SK-N-SH (cell line): ENCODE measurements around the gene DND1. TPM values are rescaled to one million over a fixed set of nuclear protein-coding genes. Genes with fewer than 3 reads are reported as not detected.

ENCODE experiments used
- CTCF ChIA-PET: fragments of 300-600, 350-600 bp; formaldehyde crosslinking; extraction: SDS; loops from one replicate; lab custom pipeline; 2021; lab: Yijun Ruan, JAX
- POLR2A ChIA-PET: fragments of 350-600 bp; sonication (Branson Sonifier 250); formaldehyde crosslinking; extraction: SDS; loops from one replicate; lab custom pipeline; 2020; ENCODE audit warnings: antibody characterized with exemption, inconsistent platforms; lab: Yijun Ruan, JAX
- DNase-seq: peaks from one replicate; pipeline ENCODE4 v3.0.0; 2012
- H2AFZ ChIP-seq: fragments of 200-600 bp; sonication (generic); 2 replicates; pipeline ENCODE4 v1.8.1; 2016; ENCODE audit warnings: antibody characterized with exemption, mild to moderate bottlenecking, low read depth
- H3F3A ChIP-seq: fragments of 200-600 bp; sonication (generic); replicated peaks from 2 replicates; pipeline ENCODE3; 2016; ENCODE audit warnings: antibody characterized with exemption, mild to moderate bottlenecking; ENCODE audit not compliant: insufficient read depth
- H3K27ac ChIP-seq, 2 experiments: fragments of 200-500 bp in 1 of 2; fragments of 200-600 bp in 1 of 2; sonication (Bioruptor generic) in 1 of 2; sonication (generic), shearing (Covaris generic) in 1 of 2; 2 replicates each; pipeline versions ENCODE4 v1.5.1 to v1.6.1; 2014 to 2016; ENCODE audit warnings: low read depth in 2 of 2, inconsistent platforms in 1 of 2, low read length in 1 of 2, mild to moderate bottlenecking in 1 of 2, mixed read lengths in 1 of 2
- H3K27me3 ChIP-seq: fragments of 200-600 bp; sonication (generic), shearing (Covaris generic); 2 replicates; pipeline ENCODE4 v1.6.1; 2016; ENCODE audit warnings: mixed run types; ENCODE audit not compliant: insufficient read depth
- H3K36me3 ChIP-seq, 2 experiments: fragments of 200-500 bp in 1 of 2; fragments of 200-600 bp in 1 of 2; sonication (Bioruptor generic) in 1 of 2; sonication (generic) in 1 of 2; replicated peaks in 1 of 2; 2 replicates each; pipeline versions ENCODE3 to v1.5.1; 2014 to 2016; ENCODE audit warnings: low read length in 1 of 2, mild to moderate bottlenecking in 1 of 2; ENCODE audit not compliant: insufficient read depth in 2 of 2, control insufficient read depth in 1 of 2
- H3K4me1 ChIP-seq, 2 experiments: fragments of 200-500 bp in 1 of 2; fragments of 200-600 bp in 1 of 2; sonication (Bioruptor generic) in 1 of 2; sonication (generic), shearing (Covaris generic) in 1 of 2; 2 replicates each; pipeline versions ENCODE4 v1.5.1 to v1.6.1; 2014 to 2016; ENCODE audit warnings: low read depth in 1 of 2, low read length in 1 of 2, mixed run types in 1 of 2; ENCODE audit not compliant: insufficient read depth in 2 of 2, control insufficient read depth in 1 of 2
- H3K4me2 ChIP-seq: fragments of 200-600 bp; sonication (generic), shearing (Covaris generic); 2 replicates; pipeline ENCODE4 v1.6.1; 2017; ENCODE audit warnings: mixed run types
- H3K4me3 ChIP-seq, 2 experiments: fragments of 200-500 bp in 1 of 2; fragments of 200-600 bp in 1 of 2; sonication (Bioruptor generic) in 1 of 2; sonication (generic), shearing (Covaris generic) in 1 of 2; 2 replicates each; pipeline versions ENCODE4 v1.5.1 to v1.8.1; 2014 to 2016; ENCODE audit warnings: low read depth in 2 of 2, inconsistent platforms in 1 of 2, low read length in 1 of 2, mild to moderate bottlenecking in 1 of 2, mixed read lengths in 1 of 2, moderate library complexity in 1 of 2
- H3K79me2 ChIP-seq: fragments of 200-600 bp; sonication (generic); 2 replicates; pipeline ENCODE4 v1.8.1; 2017; ENCODE audit warnings: mild to moderate bottlenecking; ENCODE audit not compliant: insufficient read depth
- H3K9ac ChIP-seq: fragments of 200-600 bp; sonication (generic); 2 replicates; pipeline ENCODE4 v1.6.1; 2017; ENCODE audit warnings: mixed run types
- H3K9me2 ChIP-seq: fragments of 200-600 bp; sonication (generic); 2 replicates; pipeline ENCODE4 v1.6.1; 2017; ENCODE audit warnings: mixed run types
- H3K9me3 ChIP-seq: fragments of 200-600 bp; sonication (generic); 2 replicates; pipeline ENCODE4 v1.6.1; 2017; ENCODE audit warnings: mixed run types, mild to moderate bottlenecking, moderate library complexity
- H4K20me1 ChIP-seq: fragments of 200-600 bp; sonication (generic); 2 replicates; pipeline ENCODE4 v1.6.1; 2017; ENCODE audit warnings: mild to moderate bottlenecking, mixed run types; ENCODE audit not compliant: insufficient read depth
- CHD2 ChIP-seq: fragments of 150-350 bp; IDR thresholded peaks from 2 replicates; pipeline ENCODE4 v1.6.1; 2018; ENCODE audit warnings: low read length; ENCODE audit not compliant: partially characterized antibody
- EP300 ChIP-seq, 2 experiments: IDR thresholded peaks; 2 replicates each; pipeline versions ENCODE4 v1.4.0 to v1.6.1; 2012; ENCODE audit warnings: borderline replicate concordance in 1 of 2, low read depth in 1 of 2, low read length in 1 of 2
- EZH2phosphoT487 ChIP-seq: fragments of 200-600 bp; sonication (generic); IDR thresholded peaks from 2 replicates; pipeline ENCODE4 v1.6.1; 2017; ENCODE audit warnings: low read depth, mixed run types, mild to moderate bottlenecking, antibody characterized with exemption, moderate library complexity, borderline replicate concordance
- FOXJ3 ChIP-seq: sonication (generic); formaldehyde crosslinking; IDR thresholded peaks from 2 replicates; pipeline ENCODE4 v1.5.1; 2020; ENCODE audit warnings: mild to moderate bottlenecking, missing genetic modification reagents
- FOXM1 ChIP-seq: IDR thresholded peaks from 2 replicates; pipeline ENCODE4 v1.4.0; 2012; ENCODE audit warnings: low read depth, mild to moderate bottlenecking
- GATA2 ChIP-seq: sonication (generic); formaldehyde crosslinking; IDR thresholded peaks from 2 replicates; pipeline ENCODE4 v1.5.0; 2020; ENCODE audit warnings: mild to moderate bottlenecking, missing genetic modification reagents
- IRF3 ChIP-seq: fragments of 150-350 bp; IDR thresholded peaks from 2 replicates; pipeline ENCODE4 v1.6.1; 2016; ENCODE audit warnings: mild to moderate bottlenecking, low read depth, low read length
- MEF2A ChIP-seq: IDR thresholded peaks from 2 replicates; pipeline ENCODE4 v1.4.0; 2012; ENCODE audit warnings: low read depth, borderline replicate concordance
- MXI1 ChIP-seq: IDR thresholded peaks from 2 replicates; pipeline ENCODE4 v1.6.1; 2012; ENCODE audit warnings: mild to moderate bottlenecking, low read depth, low read length, improper control_type of control experiment
- NFIC ChIP-seq: IDR thresholded peaks from 2 replicates; pipeline ENCODE4 v1.4.0; 2012; ENCODE audit warnings: borderline replicate concordance
- POLR2AphosphoS5 ChIP-seq: IDR thresholded peaks from 2 replicates; pipeline ENCODE4 v1.6.1; 2012; ENCODE audit warnings: low read depth, low read length
- RAD21 ChIP-seq: IDR thresholded peaks from 2 replicates; pipeline ENCODE4 v1.6.1; 2012; ENCODE audit warnings: mild to moderate bottlenecking, low read length
- RFX5 ChIP-seq: IDR thresholded peaks from 2 replicates; pipeline ENCODE4 v1.6.1; 2012; ENCODE audit warnings: mild to moderate bottlenecking, improper control_type of control experiment, low read length
- RXRA ChIP-seq: IDR thresholded peaks from 2 replicates; pipeline ENCODE4 v1.4.0; 2012; ENCODE audit warnings: low read depth, mild to moderate bottlenecking, borderline replicate concordance
- SIN3A ChIP-seq: IDR thresholded peaks from 2 replicates; pipeline ENCODE4 v1.6.1; 2012; ENCODE audit warnings: low read depth, mild to moderate bottlenecking, low read length, moderate library complexity, borderline replicate concordance
- SMC3 ChIP-seq: IDR thresholded peaks from 2 replicates; pipeline ENCODE4 v1.6.1; 2012; ENCODE audit warnings: low read depth, low read length, improper control_type of control experiment
- TAF1 ChIP-seq: IDR thresholded peaks from 2 replicates; pipeline ENCODE4 v1.6.1; 2012; ENCODE audit warnings: low read depth, mild to moderate bottlenecking, low read length, moderate library complexity, borderline replicate concordance
- TCF12 ChIP-seq: IDR thresholded peaks from 2 replicates; pipeline ENCODE4 v1.4.0; 2012
- TEAD4 ChIP-seq: IDR thresholded peaks from 2 replicates; pipeline ENCODE4 v1.4.0; 2012; ENCODE audit warnings: mild to moderate bottlenecking, borderline replicate concordance; ENCODE audit not compliant: insufficient read depth
- USF1 ChIP-seq: IDR thresholded peaks from 2 replicates; pipeline ENCODE4 v1.4.0; 2012; ENCODE audit warnings: low read depth, borderline replicate concordance
- USF2 ChIP-seq: fragments of 150-350 bp; IDR thresholded peaks from 2 replicates; pipeline ENCODE4 v1.6.1; 2017; ENCODE audit warnings: antibody characterized with exemption, low read length, low read depth, borderline replicate concordance
- WGBS: methylation state at CpG from one replicate; pipeline ENCODE4 v1.1.6; 2017; ENCODE audit warnings: low lambda C conversion rate; 5-methylcytosine and 5-hydroxymethylcytosine counted together
- polyA plus RNA-seq, 3 experiments: library from polyadenylated mRNA; depleted of rRNA; stranded (reverse); fragments of >200 nt; gene quantifications; 2 replicates each; pipeline ENCODE4 v1.2.3, GENCODE V29; 2012

DND1 gene
- polyA plus RNA-seq, 1 of the 3 experiments (the other 2 are of a cell fraction), result 1.2 TPM

GRCh38 chr5:140634103-140634502, 39.3 kb downstream of the DND1 start:
- H3K9ac ChIP-seq, result no peak overlapping the region
- no peak overlapping the region for H3K4me2 ChIP-seq
- 68% methylated on average over 3 of the region's 3 CpGs for WGBS
- no peak for DNase-seq
- no peak overlapping the region for H3K27ac ChIP-seq
- ChIA-PET POLR2A (no interaction called here), CTCF (interaction anchor here (0.6 to 1.7 kb wide), 3 partner anchors 45 to 278 kb away, joined by 3 to 6 read pairs (median 3); no protein-coding TSS in a partner anchor)
- no peaks in the 10 kb centered on the region for H3K36me3 ChIP-seq
- H3K9me2 ChIP-seq, result no peaks in the 10 kb centered on the region
- no peaks in the 10 kb centered on the region for H3F3A ChIP-seq
- H3K9me3 ChIP-seq, result no peaks in the 10 kb centered on the region
- H3K79me2 ChIP-seq, result no peaks in the 10 kb centered on the region
- TF ChIP-seq MEF2A (no peak), RXRA (no peak), EP300 (IDR thresholded peaks at IDR 0.05; ENCODE audit: borderline replicate concordance in 1 of 2, low read depth in 1 of 2, low read length in 1 of 2) (no peak), RAD21 (no peak), USF2 (no peak), GATA2 (no peak), MXI1 (no peak), SIN3A (no peak), IRF3 (no peak), RFX5 (no peak), USF1 (no peak), POLR2AphosphoS5 (no peak), TAF1 (no peak), FOXJ3 (no peak), EZH2phosphoT487 (no peak)
- no peak overlapping the region for H2AFZ ChIP-seq
- no peaks in the 10 kb centered on the region for H3K27me3 ChIP-seq
- H3K4me3 ChIP-seq, result no peak overlapping the region
- H4K20me1 ChIP-seq, result no peaks in the 10 kb centered on the region
- H3K4me1 ChIP-seq, result peaks cover 0 to 3% of the 10 kb centered on the region in 2 experiments; a peak in 1 of 4 replicates

GRCh38 chr5:140633501-140633900, 39.9 kb downstream of the DND1 start:
- 88% methylated on average over 2 of the region's 2 CpGs for WGBS
- Histone ChIP-seq H2AFZ (no peak overlapping the region), H3F3A (no peaks in the 10 kb centered on the region), H3K27me3 (no peaks in the 10 kb centered on the region), H3K9ac (no peak overlapping the region), H3K4me1 (no peaks in the 10 kb centered on the region), H3K36me3 (no peaks in the 10 kb centered on the region), H4K20me1 (no peaks in the 10 kb centered on the region), H3K9me2 (no peaks in the 10 kb centered on the region), H3K9me3 (no peaks in the 10 kb centered on the region), H3K4me3 (no peak overlapping the region), H3K27ac (no peak overlapping the region), H3K79me2 (no peaks in the 10 kb centered on the region), H3K4me2 (no peak overlapping the region)
- DNase-seq, result no peak
- TF ChIP-seq TAF1 (no peak), TEAD4 (no peak), CHD2 (no peak), FOXM1 (no peak), MEF2A (no peak), EP300 (IDR thresholded peaks at IDR 0.05; ENCODE audit: borderline replicate concordance in 1 of 2, low read depth in 1 of 2, low read length in 1 of 2) (no peak), GATA2 (no peak), USF2 (no peak), RFX5 (no peak), NFIC (no peak), TCF12 (no peak), SMC3 (no peak)
- ChIA-PET POLR2A (no interaction called here), CTCF (no interaction called here)
